H9 (cell line): ENCODE results near the gene NECTIN4. TPM values are rescaled to one million over a fixed set of nuclear protein-coding genes. Genes with fewer than 3 reads are reported as not detected.

ENCODE experiments used
- DNase-seq: peaks from one replicate; pipeline ENCODE4 v3.0.0-alpha.2; 2017
- H2AFZ ChIP-seq: one replicate; pipeline ENCODE4 v1.6.1; 2013; ENCODE audit warnings: mild to moderate bottlenecking, low read length, control low read depth, moderate library complexity
- H2AK5ac ChIP-seq: 2 replicates; pipeline ENCODE4 v1.6.1; 2013; ENCODE audit warnings: low read length, control low read depth, mixed read lengths; ENCODE audit not compliant: insufficient read length
- H2BK120ac ChIP-seq: one replicate; pipeline ENCODE4 v1.6.1; 2013; ENCODE audit warnings: low read depth, mild to moderate bottlenecking, low read length, control low read depth, inconsistent platforms; ENCODE audit not compliant: poor library complexity, severe bottlenecking
- H2BK12ac ChIP-seq: 2 replicates; pipeline ENCODE4 v1.6.1; 2013; ENCODE audit warnings: low read length, control low read depth, mixed read lengths, low read depth; ENCODE audit not compliant: insufficient read length
- H2BK15ac ChIP-seq: 2 replicates; pipeline ENCODE4 v1.6.1; 2013; ENCODE audit warnings: low read depth, low read length, control low read depth
- H2BK20ac ChIP-seq: one replicate; pipeline ENCODE4 v1.6.1; 2013; ENCODE audit warnings: low read depth, mild to moderate bottlenecking, low read length, control low read depth, inconsistent platforms; ENCODE audit not compliant: poor library complexity, severe bottlenecking
- H2BK5ac ChIP-seq: 2 replicates; pipeline ENCODE4 v1.6.1; 2013; ENCODE audit warnings: low read length, control low read depth, mixed read lengths; ENCODE audit not compliant: insufficient read length
- H3K14ac ChIP-seq: 2 replicates; pipeline ENCODE4 v1.6.1; 2013; ENCODE audit warnings: low read length, control low read depth; ENCODE audit not compliant: insufficient read depth
- H3K18ac ChIP-seq: 2 replicates; pipeline ENCODE4 v1.6.1; 2013; ENCODE audit warnings: low read depth, mild to moderate bottlenecking, mixed read lengths, low read length, control low read depth; ENCODE audit not compliant: insufficient read length
- H3K23ac ChIP-seq: 2 replicates; pipeline ENCODE4 v1.6.1; 2013; ENCODE audit warnings: low read length, control low read depth, mixed read lengths, low read depth; ENCODE audit not compliant: insufficient read length
- H3K23me2 ChIP-seq: 2 replicates; pipeline ENCODE4 v1.6.1; 2013; ENCODE audit warnings: low read depth, mild to moderate bottlenecking, mixed read lengths, low read length, control low read depth; ENCODE audit not compliant: insufficient read length, poor library complexity, severe bottlenecking
- H3K27ac ChIP-seq: 2 replicates; pipeline ENCODE4 v1.5.1; 2013; ENCODE audit warnings: low read length, control low read depth, mixed read lengths, low read depth; ENCODE audit not compliant: insufficient read length
- H3K27me3 ChIP-seq: 2 replicates; pipeline ENCODE4 v1.6.1; 2013; ENCODE audit warnings: low read length, control low read depth, inconsistent platforms; ENCODE audit not compliant: insufficient read depth
- H3K4ac ChIP-seq: 2 replicates; pipeline ENCODE4 v1.6.1; 2013; ENCODE audit warnings: low read depth, mild to moderate bottlenecking, control low read depth, inconsistent platforms, low read length, moderate library complexity
- H3K4me1 ChIP-seq: 2 replicates; pipeline ENCODE4 v1.6.1; 2013; ENCODE audit warnings: low read length, control low read depth, inconsistent platforms; ENCODE audit not compliant: insufficient read depth
- H3K4me2 ChIP-seq: 2 replicates; pipeline ENCODE4 v1.6.1; 2013; ENCODE audit warnings: low read length, control low read depth, mixed read lengths; ENCODE audit not compliant: insufficient read length, insufficient read depth
- H3K56ac ChIP-seq: 2 replicates; pipeline ENCODE4 v1.6.1; 2013; ENCODE audit warnings: low read depth, mild to moderate bottlenecking, mixed read lengths, low read length, control low read depth; ENCODE audit not compliant: insufficient read length
- H3K79me1 ChIP-seq: 2 replicates; pipeline ENCODE4 v1.6.1; 2013; ENCODE audit warnings: low read depth, mild to moderate bottlenecking, moderate library complexity, low read length, control low read depth, inconsistent platforms; ENCODE audit not compliant: insufficient read depth, poor library complexity, severe bottlenecking
- H3K79me2 ChIP-seq: 2 replicates; pipeline ENCODE4 v1.6.1; 2013; ENCODE audit warnings: low read length, control low read depth, inconsistent platforms; ENCODE audit not compliant: insufficient read depth
- H3K9ac ChIP-seq: 2 replicates; pipeline ENCODE4 v1.6.1; 2013; ENCODE audit warnings: low read length, control low read depth, mixed read lengths; ENCODE audit not compliant: insufficient read length; ENCODE audit errors: extremely low read depth
- H3K9me3 ChIP-seq: one replicate; pipeline ENCODE4 v1.6.1; 2013; ENCODE audit warnings: low read depth, low read length, inconsistent platforms; ENCODE audit not compliant: control insufficient read depth
- H3T11ph ChIP-seq: one replicate; pipeline ENCODE4 v1.6.1; 2013; ENCODE audit warnings: mild to moderate bottlenecking, low read length, control low read depth, inconsistent platforms
- H4K20me1 ChIP-seq: one replicate; pipeline ENCODE4 v1.6.1; 2013; ENCODE audit not compliant: control insufficient read depth, insufficient read length, insufficient read depth
- H4K5ac ChIP-seq: 2 replicates; pipeline ENCODE4 v1.6.1; 2013; ENCODE audit warnings: low read depth, mild to moderate bottlenecking, mixed read lengths, low read length, control low read depth; ENCODE audit not compliant: insufficient read length
- H4K8ac ChIP-seq: replicated peaks from 2 replicates; pipeline ENCODE4 v1.6.1; 2013; ENCODE audit warnings: low read length, control low read depth, mixed read lengths, low read depth; ENCODE audit not compliant: insufficient read length
- H4K91ac ChIP-seq: 2 replicates; pipeline ENCODE4 v1.6.1; 2013; ENCODE audit warnings: low read depth, mild to moderate bottlenecking, moderate library complexity, mixed read lengths, low read length, control low read depth; ENCODE audit not compliant: insufficient read length
- H3K27ac Mint-ChIP-seq, 3 experiments: 2 replicates in 2 of 3; 3 replicates in 1 of 3; pipeline ENCODE4 v1.8.0; 2020 to 2021; ENCODE audit warnings: mixed read lengths in 3 of 3, mild to moderate bottlenecking in 1 of 3, moderate library complexity in 1 of 3
- H3K27me3 Mint-ChIP-seq: 2 replicates; pipeline ENCODE4 v1.8.0; 2021; ENCODE audit warnings: low read depth, mild to moderate bottlenecking, moderate library complexity, mixed read lengths
- H3K36me3 Mint-ChIP-seq, 3 experiments: 2 replicates in 2 of 3; 3 replicates in 1 of 3; pipeline ENCODE4 v1.8.0; 2020 to 2021; ENCODE audit warnings: low read depth in 3 of 3, mixed read lengths in 3 of 3; ENCODE audit not compliant: insufficient read depth in 1 of 3
- H3K4me1 Mint-ChIP-seq, 2 experiments: 2 replicates each; pipeline ENCODE4 v1.8.0; 2020; ENCODE audit warnings: mixed read lengths in 2 of 2
- H3K4me3 Mint-ChIP-seq, 2 experiments: 2 replicates in 1 of 2; 3 replicates in 1 of 2; pipeline ENCODE4 v1.8.0; 2020 to 2021; ENCODE audit warnings: mild to moderate bottlenecking in 2 of 2, mixed read lengths in 2 of 2, moderate library complexity in 1 of 2
- H3K9me3 Mint-ChIP-seq, 2 experiments: 2 replicates in 1 of 2; 3 replicates in 1 of 2; pipeline ENCODE4 v1.8.0; 2020; ENCODE audit warnings: mild to moderate bottlenecking in 2 of 2, mixed read lengths in 2 of 2, moderate library complexity in 1 of 2
- CTCF ChIP-seq: fragments of 200-600 bp; sonication (generic); conservative IDR thresholded peaks from 3 replicates; pipeline ENCODE4 v1.8.0; 2021; ENCODE audit warnings: antibody characterized with exemption, mild to moderate bottlenecking
- WGBS: extraction: QIAGEN DNeasy Blood & Tissue Kit; methylation state at CpG from one replicate; pipeline ENCODE4 v1.1.7; 2013; ENCODE audit warnings: missing lambda C conversion rate, low lambda C conversion rate, mixed read lengths; ENCODE audit not compliant: insufficient read length; ENCODE audit errors: extremely low coverage; 5-methylcytosine and 5-hydroxymethylcytosine counted together
- total RNA-seq: library from RNA; stranded (reverse); gene quantifications from 2 replicates; pipeline ENCODE4 v1.2.1, GENCODE V29; 2021

NECTIN4 gene
- total RNA-seq, 1 experiment from 2014 or later: 0.33 TPM

DNA sequence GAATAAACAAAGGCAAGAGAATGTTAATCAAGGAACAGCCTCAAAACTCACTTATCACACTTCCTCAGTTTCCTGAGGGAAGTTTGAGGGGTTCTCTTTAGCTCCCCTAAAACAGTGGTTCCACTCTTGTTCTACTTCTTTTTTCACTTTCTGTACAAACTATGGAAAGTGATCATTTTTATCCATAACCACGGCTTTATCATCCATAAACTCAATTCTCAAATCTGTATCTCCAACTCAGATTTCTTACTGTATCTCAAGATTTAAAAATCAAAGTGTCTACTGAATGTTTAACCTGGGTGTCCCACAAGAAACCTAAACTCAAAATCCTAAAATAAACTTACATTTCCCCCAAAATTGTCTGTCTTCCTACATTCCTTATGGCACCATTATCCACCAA is 24.6 kb upstream of the NECTIN4 start:
- Histone ChIP-seq H3K79me2 (peaks cover 10% of the 10 kb centered on the region; the same call in 1 of the 2 replicates), H4K5ac (no peak overlapping the region), H2AK5ac (no peak overlapping the region), H2AFZ (no peak overlapping the region), H2BK120ac (no peak overlapping the region), H3K23me2 (peaks cover 8% of the 10 kb centered on the region), H2BK5ac (no peak overlapping the region), H3K4me2 (no peak overlapping the region), H4K20me1 (no peaks in the 10 kb centered on the region), H3K27me3 (no peaks in the 10 kb centered on the region), H3K9ac (no peak overlapping the region), H3T11ph (no peak overlapping the region), H4K8ac (no peak overlapping the region), H2BK20ac (no peak overlapping the region), H3K79me1 (peaks cover 3% of the 10 kb centered on the region), H3K27ac (no peak overlapping the region), H3K23ac (no peak overlapping the region), H2BK12ac (no peak overlapping the region), H3K9me3 (no peaks in the 10 kb centered on the region), H3K4me1 (peaks cover 3% of the 10 kb centered on the region; the same call in 1 of the 2 replicates), H3K56ac (no peak overlapping the region), H2BK15ac (no peak overlapping the region), H3K18ac (no peak overlapping the region), H3K4ac (no peak overlapping the region), H3K14ac (no peak overlapping the region), H4K91ac (no peak overlapping the region)
- Mint-ChIP-seq H3K27me3 (no peaks in the 10 kb centered on the region), H3K9me3 (no peaks in the 10 kb centered on the region), H3K4me3 (no peak overlapping the region; a peak in 1 of 5 replicates), H3K36me3 (peaks cover 0 to 5% (median 2%) of the 10 kb centered on the region in 3 experiments; a peak in 5 of 7 replicates), H3K27ac (no peak overlapping the region), H3K4me1 (peaks cover 12% of the 10 kb centered on the region in 2 experiments)
- no CpG with 5 or more reads among the region's 1 CpG for WGBS
- TF ChIP-seq CTCF: no peak
- DNase-seq: no peak
